K562 (cell line): ENCODE results near the gene NKD1. TPM values are rescaled to one million over a fixed set of nuclear protein-coding genes. Genes with fewer than 3 reads are reported as not detected.

Experiments
- CHD4 ChIP-seq: fragments of 200-600 bp; sonication (generic); IDR thresholded peaks from 3 replicates; pipeline ENCODE4 v1.6.1; 2012; ENCODE audit warnings: low read depth, mild to moderate bottlenecking, mixed read lengths, low read length, inconsistent platforms; ENCODE audit not compliant: insufficient read depth, insufficient replicate concordance, poor library complexity, severe bottlenecking
- MECOM ChIP-seq: fragments of 250-450 bp; sonication (Bioruptor Pico); IDR thresholded peaks from 2 replicates; pipeline ENCODE4 v1.8.0; 2022; ENCODE audit warnings: inconsistent platforms
- RBM25 ChIP-seq: fragments of 200-400 bp; formaldehyde crosslinking; IDR thresholded peaks from 2 replicates; pipeline ENCODE4 v1.6.1; 2018; ENCODE audit warnings: low read length, low read depth, moderate library complexity; ENCODE audit not compliant: severe bottlenecking
- SRSF9 ChIP-seq: fragments of 200-400 bp; formaldehyde crosslinking; IDR thresholded peaks from 2 replicates; pipeline ENCODE4 v1.6.1; 2017; ENCODE audit warnings: low read depth, low read length, borderline replicate concordance
- polyA plus RNA-seq, 8 experiments: library from polyadenylated mRNA; depleted of rRNA in 4 of 8; stranded (reverse) in 5 of 8; unstranded in 3 of 8; fragments of >200 nt; fragmentation: Nextera tagmentation in 2 of 8; fragmentation: Illumina TruSeq in 1 of 8; extraction: Ambion mirVana in 2 of 8; extraction: Trizol in 1 of 8; gene quantifications; 2 replicates each; pipeline versions ENCODE4 v1.2.1 to v1.2.3, GENCODE V29; 2011 to 2014; ENCODE audit warnings: inconsistent platforms in 1 of 8, missing spikeins in 1 of 8
- total RNA-seq, 7 experiments: library from RNA; depleted of rRNA in 6 of 7; stranded (reverse); fragments of >200 nt in 6 of 7; fragmentation: Illumina TruSeq in 2 of 7; extraction: Trizol in 2 of 7; gene quantifications; 2 replicates each; pipeline versions ENCODE4 v1.2.1 to v1.2.3, GENCODE V29; 2011 to 2021; ENCODE audit warnings: low replicate concordance in 1 of 7
- TF ChIP-seq, protein P1 (sequence below), 2 experiments: fragments of 450-650 bp in 1 of 2; sonication (generic) in 1 of 2; formaldehyde crosslinking in 1 of 2; IDR thresholded peaks; 2 replicates each; pipeline versions ENCODE4 v1.7.1 to v1.9.0; 2016 to 2022; ENCODE audit warnings: inconsistent platforms in 1 of 2, mild to moderate bottlenecking in 1 of 2, missing genetic modification reagents in 1 of 2
- TF ChIP-seq, protein P2 (sequence below), 3 experiments: fragments of 200-800 bp in 1 of 3; sonication (Bioruptor generic) in 1 of 3; sonication (generic) in 1 of 3; formaldehyde crosslinking in 1 of 3; IDR thresholded peaks; 2 replicates each; pipeline versions ENCODE4 v1.6.1 to v1.8.0; 2016 to 2022; ENCODE audit warnings: mild to moderate bottlenecking in 2 of 3, missing compliant biosample characterization in 2 of 3, missing genetic modification characterization in 2 of 3, missing genetic modification reagents in 1 of 3
- TF ChIP-seq, protein P3 (sequence below): fragments of 450-650 bp; IDR thresholded peaks from 2 replicates; pipeline ENCODE4 v1.6.1; 2016; ENCODE audit warnings: low read depth

The NKD1 gene
- total and polyA plus RNA-seq, 9 of the 15 experiments (the other 6 are each of a cell fraction or from before 2014, with no cell fraction given) = under 0.01 to 0.24 (median 0.04) TPM; not detected in 2

DNA sequence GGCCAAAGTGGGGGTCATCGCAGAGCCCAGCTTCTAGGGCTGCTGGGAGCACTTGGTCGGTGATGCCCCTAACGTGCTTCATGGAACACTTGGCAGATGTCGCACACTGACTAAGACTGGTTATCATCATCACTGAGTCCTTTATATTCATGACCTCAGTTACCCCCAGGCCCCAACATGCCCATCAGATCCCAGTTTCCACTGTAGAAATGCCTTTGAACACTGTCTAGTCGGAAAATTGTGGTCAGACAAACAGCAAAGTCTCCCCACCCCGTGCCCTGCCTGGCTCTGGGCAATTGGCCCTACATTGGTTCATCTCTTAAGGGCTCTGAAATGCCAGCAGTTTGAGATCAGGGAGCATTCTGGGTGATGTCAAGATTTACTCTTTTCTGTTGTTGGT is 51.3 kb downstream of the NKD1 start (continued):
- TF ChIP-seq, protein P1, sequence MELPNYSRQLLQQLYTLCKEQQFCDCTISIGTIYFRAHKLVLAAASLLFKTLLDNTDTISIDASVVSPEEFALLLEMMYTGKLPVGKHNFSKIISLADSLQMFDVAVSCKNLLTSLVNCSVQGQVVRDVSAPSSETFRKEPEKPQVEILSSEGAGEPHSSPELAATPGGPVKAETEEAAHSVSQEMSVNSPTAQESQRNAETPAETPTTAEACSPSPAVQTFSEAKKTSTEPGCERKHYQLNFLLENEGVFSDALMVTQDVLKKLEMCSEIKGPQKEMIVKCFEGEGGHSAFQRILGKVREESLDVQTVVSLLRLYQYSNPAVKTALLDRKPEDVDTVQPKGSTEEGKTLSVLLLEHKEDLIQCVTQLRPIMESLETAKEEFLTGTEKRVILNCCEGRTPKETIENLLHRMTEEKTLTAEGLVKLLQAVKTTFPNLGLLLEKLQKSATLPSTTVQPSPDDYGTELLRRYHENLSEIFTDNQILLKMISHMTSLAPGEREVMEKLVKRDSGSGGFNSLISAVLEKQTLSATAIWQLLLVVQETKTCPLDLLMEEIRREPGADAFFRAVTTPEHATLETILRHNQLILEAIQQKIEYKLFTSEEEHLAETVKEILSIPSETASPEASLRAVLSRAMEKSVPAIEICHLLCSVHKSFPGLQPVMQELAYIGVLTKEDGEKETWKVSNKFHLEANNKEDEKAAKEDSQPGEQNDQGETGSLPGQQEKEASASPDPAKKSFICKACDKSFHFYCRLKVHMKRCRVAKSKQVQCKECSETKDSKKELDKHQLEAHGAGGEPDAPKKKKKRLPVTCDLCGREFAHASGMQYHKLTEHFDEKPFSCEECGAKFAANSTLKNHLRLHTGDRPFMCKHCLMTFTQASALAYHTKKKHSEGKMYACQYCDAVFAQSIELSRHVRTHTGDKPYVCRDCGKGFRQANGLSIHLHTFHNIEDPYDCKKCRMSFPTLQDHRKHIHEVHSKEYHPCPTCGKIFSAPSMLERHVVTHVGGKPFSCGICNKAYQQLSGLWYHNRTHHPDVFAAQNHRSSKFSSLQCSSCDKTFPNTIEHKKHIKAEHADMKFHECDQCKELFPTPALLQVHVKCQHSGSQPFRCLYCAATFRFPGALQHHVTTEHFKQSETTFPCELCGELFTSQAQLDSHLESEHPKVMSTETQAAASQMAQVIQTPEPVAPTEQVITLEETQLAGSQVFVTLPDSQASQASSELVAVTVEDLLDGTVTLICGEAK (IDR thresholded peaks at IDR 0.05) = no peak
- TF ChIP-seq, protein P1 (CRISPR knock-in tag; IDR thresholded peaks at IDR 0.05) = no peak
- TF ChIP-seq CHD4 (no peak), SRSF9 (no peak), MECOM (no peak), RBM25 (no peak)
- TF ChIP-seq, protein P2, sequence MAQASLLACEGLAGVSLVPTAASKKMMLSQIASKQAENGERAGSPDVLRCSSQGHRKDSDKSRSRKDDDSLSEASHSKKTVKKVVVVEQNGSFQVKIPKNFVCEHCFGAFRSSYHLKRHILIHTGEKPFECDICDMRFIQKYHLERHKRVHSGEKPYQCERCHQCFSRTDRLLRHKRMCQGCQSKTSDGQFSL (CRISPR knock-in tag; IDR thresholded peaks at IDR 0.05) = no peak
- TF ChIP-seq, protein P2 (tag; IDR thresholded peaks at IDR 0.05) = no peak
- TF ChIP-seq, protein P3, sequence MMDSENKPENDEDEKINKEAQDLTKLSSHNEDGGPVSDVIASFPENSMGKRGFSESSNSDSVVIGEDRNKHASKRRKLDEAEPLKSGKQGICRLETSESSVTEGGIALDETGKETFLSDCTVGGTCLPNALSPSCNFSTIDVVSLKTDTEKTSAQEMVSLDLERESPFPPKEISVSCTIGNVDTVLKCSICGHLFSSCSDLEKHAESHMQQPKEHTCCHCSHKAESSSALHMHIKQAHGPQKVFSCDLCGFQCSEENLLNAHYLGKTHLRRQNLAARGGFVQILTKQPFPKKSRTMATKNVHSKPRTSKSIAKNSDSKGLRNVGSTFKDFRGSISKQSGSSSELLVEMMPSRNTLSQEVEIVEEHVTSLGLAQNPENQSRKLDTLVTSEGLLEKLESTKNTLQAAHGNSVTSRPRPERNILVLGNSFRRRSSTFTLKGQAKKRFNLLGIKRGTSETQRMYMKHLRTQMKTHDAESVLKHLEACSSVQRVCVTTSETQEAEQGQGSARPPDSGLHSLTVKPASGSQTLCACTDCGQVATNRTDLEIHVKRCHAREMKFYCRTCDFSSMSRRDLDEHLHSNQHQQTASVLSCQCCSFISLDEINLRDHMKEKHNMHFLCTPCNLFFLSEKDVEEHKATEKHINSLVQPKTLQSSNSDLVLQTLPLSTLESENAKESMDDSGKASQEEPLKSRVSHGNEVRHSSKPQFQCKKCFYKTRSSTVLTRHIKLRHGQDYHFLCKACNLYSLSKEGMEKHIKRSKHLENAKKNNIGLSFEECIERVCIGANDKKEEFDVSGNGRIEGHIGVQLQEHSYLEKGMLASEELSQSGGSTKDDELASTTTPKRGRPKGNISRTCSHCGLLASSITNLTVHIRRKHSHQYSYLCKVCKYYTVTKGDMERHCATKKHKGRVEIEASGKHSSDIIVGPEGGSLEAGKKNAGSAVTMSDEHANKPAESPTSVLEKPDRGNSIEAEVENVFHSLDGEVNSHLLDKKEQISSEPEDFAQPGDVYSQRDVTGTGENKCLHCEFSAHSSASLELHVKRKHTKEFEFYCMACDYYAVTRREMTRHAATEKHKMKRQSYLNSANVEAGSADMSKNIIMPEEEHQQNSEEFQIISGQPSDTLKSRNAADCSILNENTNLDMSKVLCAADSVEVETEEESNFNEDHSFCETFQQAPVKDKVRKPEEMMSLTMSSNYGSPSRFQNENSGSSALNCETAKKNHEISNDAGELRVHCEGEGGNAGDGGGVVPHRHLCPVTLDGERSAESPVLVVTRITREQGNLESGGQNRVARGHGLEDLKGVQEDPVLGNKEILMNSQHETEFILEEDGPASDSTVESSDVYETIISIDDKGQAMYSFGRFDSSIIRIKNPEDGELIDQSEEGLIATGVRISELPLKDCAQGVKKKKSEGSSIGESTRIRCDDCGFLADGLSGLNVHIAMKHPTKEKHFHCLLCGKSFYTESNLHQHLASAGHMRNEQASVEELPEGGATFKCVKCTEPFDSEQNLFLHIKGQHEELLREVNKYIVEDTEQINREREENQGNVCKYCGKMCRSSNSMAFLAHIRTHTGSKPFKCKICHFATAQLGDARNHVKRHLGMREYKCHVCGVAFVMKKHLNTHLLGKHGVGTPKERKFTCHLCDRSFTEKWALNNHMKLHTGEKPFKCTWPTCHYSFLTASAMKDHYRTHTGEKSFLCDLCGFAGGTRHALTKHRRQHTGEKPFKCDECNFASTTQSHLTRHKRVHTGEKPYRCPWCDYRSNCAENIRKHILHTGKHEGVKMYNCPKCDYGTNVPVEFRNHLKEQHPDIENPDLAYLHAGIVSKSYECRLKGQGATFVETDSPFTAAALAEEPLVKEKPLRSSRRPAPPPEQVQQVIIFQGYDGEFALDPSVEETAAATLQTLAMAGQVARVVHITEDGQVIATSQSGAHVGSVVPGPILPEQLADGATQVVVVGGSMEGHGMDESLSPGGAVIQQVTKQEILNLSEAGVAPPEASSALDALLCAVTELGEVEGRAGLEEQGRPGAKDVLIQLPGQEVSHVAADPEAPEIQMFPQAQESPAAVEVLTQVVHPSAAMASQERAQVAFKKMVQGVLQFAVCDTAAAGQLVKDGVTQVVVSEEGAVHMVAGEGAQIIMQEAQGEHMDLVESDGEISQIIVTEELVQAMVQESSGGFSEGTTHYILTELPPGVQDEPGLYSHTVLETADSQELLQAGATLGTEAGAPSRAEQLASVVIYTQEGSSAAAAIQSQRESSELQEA = no peak
